Left lung (tissue), 10 donors: ENCODE data around the gene ATP6V0E2. TPM values are rescaled to one million over a fixed set of nuclear protein-coding genes. Genes with fewer than 3 reads are reported as not detected.

Experiments used
- ATAC-seq: fragments of 200-7000 bp; cut with Tn5 transposase; one replicate; pipeline ENCODE4 v1.9.1; 2020; ENCODE audit warnings: moderate library complexity
- DNase-seq, 4 donors: peaks; one replicate each; pipeline ENCODE4 v3.0.0-alpha.2; 2013 to 2020
- H3K27ac ChIP-seq, 2 donors: fragments of 200-600 bp; sonication (generic) in 1 of 2; one replicate each; pipeline versions ENCODE4 v1.5.0 to v1.8.0; 2020 to 2021
- H3K27me3 ChIP-seq, 2 donors: fragments of 200-600 bp; sonication (generic) in 1 of 2; one replicate each; pipeline versions ENCODE4 v1.5.0 to v1.8.0; 2020 to 2021
- H3K36me3 ChIP-seq, 2 donors: fragments of 200-600 bp; sonication (generic) in 1 of 2; one replicate each; pipeline versions ENCODE4 v1.5.0 to v1.8.0; 2020 to 2021
- H3K4me1 ChIP-seq, 2 donors: fragments of 200-600 bp; one replicate each; pipeline ENCODE4 v1.8.0; 2021
- H3K4me3 ChIP-seq, 2 donors: fragments of 200-600 bp; sonication (generic) in 1 of 2; one replicate each; pipeline versions ENCODE4 v1.5.0 to v1.8.0; 2020 to 2021; ENCODE audit warnings: mild to moderate bottlenecking in 1 of 2
- H3K9me3 ChIP-seq, 2 donors: fragments of 200-600 bp; sonication (generic) in 1 of 2; one replicate each; pipeline versions ENCODE4 v1.5.0 to v1.8.0; 2020 to 2021
- intact Hi-C, 2 donors: fragments of 100-400 bp; cut with DNase I; formaldehyde crosslinking; loops; one replicate each; pipeline versions ENCODE4 v1.11.2 to v1.14.2; 2022
- polyA plus RNA-seq, 6 donors: library from polyadenylated mRNA; unstranded; fragments of 120-200 nt; gene quantifications; one replicate each; pipeline ENCODE4 v1.2.1, GENCODE V29; 2013; ENCODE audit not compliant: insufficient read length in 6 of 6
- total RNA-seq, 2 donors: library from RNA; stranded (reverse); fragmentation: NEBNext Ultra II Directional; extraction: Animal tissue kit (Norgen Biotek cat#: 25700); gene quantifications; one replicate each; pipeline ENCODE4 v1.2.1, GENCODE V29; 2021
- TF ChIP-seq, protein P1 (sequence below), 2 donors: fragments of 200-600 bp; sonication (generic) in 1 of 2; IDR thresholded peaks; one replicate each; pipeline versions ENCODE4 v1.5.0 to v1.8.0; 2021; ENCODE audit warnings: antibody characterized with exemption in 2 of 2
- donor health status: DM: no; HTN: yes; CAD: no.
- donor health status: DM: no; HTN: no; CAD: no.

The ATP6V0E2 gene
- total and polyA plus RNA-seq, 8 donors = 14.0 to 30.5 (median 16.9) TPM

DNA sequence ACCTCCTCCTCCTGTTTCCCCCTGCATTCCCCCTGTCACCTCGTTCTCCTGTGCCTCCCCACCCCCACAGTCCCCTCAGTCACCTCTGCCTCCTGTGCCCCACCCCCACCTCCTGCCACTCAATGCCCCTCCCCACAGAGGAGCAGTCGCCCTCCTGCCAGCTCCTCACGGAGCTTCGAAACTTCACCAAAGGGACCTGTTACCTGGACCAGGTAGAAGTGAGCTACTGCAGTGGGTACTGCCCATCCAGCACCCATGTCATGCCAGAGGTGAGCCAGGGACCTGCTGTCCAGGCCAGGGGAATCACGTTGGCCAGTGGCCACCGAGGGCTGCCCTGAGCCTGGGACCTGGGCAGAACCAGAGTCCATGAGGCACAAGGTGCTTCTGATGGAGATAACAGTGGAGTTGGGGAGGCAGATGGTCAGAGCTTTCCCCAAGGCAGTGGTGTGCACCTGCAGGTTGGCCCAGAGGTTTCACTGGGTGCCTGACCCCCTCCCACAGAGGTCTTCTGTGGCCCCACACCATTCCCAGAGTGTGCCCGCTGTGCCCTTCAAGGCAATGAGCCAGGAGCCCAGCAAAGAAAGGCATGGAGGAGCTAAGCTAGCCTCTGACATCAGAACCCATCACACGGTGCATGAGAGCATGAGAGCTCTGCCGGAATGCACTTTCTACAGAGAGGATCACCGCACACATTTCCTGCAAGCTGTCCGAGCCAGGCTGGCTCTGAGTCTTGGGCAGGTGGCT, 42.6 kb upstream of the ATP6V0E2 start:
- Histone ChIP-seq H3K27ac (no peak overlapping the region), H3K27me3 (no peaks in the 10 kb centered on the region), H3K36me3 (no peaks in the 10 kb centered on the region), H3K4me3 (no peak overlapping the region), H3K4me1 (no peaks in the 10 kb centered on the region), H3K9me3 (no peaks in the 10 kb centered on the region)
- intact Hi-C loops = no loop called here
- ATAC-seq (no peak), DNase-seq (peak in 1 of 4 donors; percentile 22)
- TF ChIP-seq, protein P1, sequence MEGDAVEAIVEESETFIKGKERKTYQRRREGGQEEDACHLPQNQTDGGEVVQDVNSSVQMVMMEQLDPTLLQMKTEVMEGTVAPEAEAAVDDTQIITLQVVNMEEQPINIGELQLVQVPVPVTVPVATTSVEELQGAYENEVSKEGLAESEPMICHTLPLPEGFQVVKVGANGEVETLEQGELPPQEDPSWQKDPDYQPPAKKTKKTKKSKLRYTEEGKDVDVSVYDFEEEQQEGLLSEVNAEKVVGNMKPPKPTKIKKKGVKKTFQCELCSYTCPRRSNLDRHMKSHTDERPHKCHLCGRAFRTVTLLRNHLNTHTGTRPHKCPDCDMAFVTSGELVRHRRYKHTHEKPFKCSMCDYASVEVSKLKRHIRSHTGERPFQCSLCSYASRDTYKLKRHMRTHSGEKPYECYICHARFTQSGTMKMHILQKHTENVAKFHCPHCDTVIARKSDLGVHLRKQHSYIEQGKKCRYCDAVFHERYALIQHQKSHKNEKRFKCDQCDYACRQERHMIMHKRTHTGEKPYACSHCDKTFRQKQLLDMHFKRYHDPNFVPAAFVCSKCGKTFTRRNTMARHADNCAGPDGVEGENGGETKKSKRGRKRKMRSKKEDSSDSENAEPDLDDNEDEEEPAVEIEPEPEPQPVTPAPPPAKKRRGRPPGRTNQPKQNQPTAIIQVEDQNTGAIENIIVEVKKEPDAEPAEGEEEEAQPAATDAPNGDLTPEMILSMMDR (IDR thresholded peaks at IDR 0.05) = no peak

GRCh38 chr7:149831741-149832219, 42.0 kb upstream of the ATP6V0E2 start:
- no peak overlapping the region for H3K4me3 ChIP-seq
- TF ChIP-seq, protein P1 (IDR thresholded peaks at IDR 0.05) = no peak
- H3K36me3 ChIP-seq = no peaks in the 10 kb centered on the region
- no peaks in the 10 kb centered on the region for H3K27me3 ChIP-seq
- DNase-seq (no peak), ATAC-seq (no peak)
- no peaks in the 10 kb centered on the region for H3K9me3 ChIP-seq
- intact Hi-C loops = no loop called here
- no peaks in the 10 kb centered on the region for H3K4me1 ChIP-seq
- H3K27ac ChIP-seq = no peak overlapping the region

GRCh38 chr7:149832332-149833041, 41.3 kb upstream of the ATP6V0E2 start:
- no peaks in the 10 kb centered on the region for H3K27me3 ChIP-seq
- intact Hi-C loops = no loop called here
- H3K36me3 ChIP-seq = no peaks in the 10 kb centered on the region
- no peak overlapping the region for H3K27ac ChIP-seq
- H3K4me3 ChIP-seq = no peak overlapping the region
- H3K4me1 ChIP-seq = peaks cover 0 to 2% of the 10 kb centered on the region in 2 donors
- TF ChIP-seq, protein P1 (IDR thresholded peaks at IDR 0.05) = no peak
- H3K9me3 ChIP-seq = no peaks in the 10 kb centered on the region
- DNase-seq = peak in 1 of 4 donors; percentile 25
- no peak for ATAC-seq

GRCh38 chr7:149833495-149834130, 40.2 kb upstream of the ATP6V0E2 start:
- intact Hi-C loops = no loop called here
- no peaks in the 10 kb centered on the region for H3K27me3 ChIP-seq
- ATAC-seq (no peak), DNase-seq (no peak)
- H3K4me1 ChIP-seq = peaks cover 0 to 8% of the 10 kb centered on the region in 2 donors
- H3K27ac ChIP-seq = no peak overlapping the region
- H3K4me3 ChIP-seq = no peak overlapping the region
- no peaks in the 10 kb centered on the region for H3K36me3 ChIP-seq
- no peaks in the 10 kb centered on the region for H3K9me3 ChIP-seq
- TF ChIP-seq, protein P1 (IDR thresholded peaks at IDR 0.05) = no peak

GRCh38 chr7:149834601-149835000, 39.2 kb upstream of the ATP6V0E2 start:
- TF ChIP-seq, protein P1 (IDR thresholded peaks at IDR 0.05) = no peak
- intact Hi-C loops = no loop called here
- no peak overlapping the region for H3K27ac ChIP-seq
- DNase-seq (no peak), ATAC-seq (no peak)
- H3K4me3 ChIP-seq = no peak overlapping the region
- H3K36me3 ChIP-seq = no peaks in the 10 kb centered on the region
- no peaks in the 10 kb centered on the region for H3K9me3 ChIP-seq
- no peaks in the 10 kb centered on the region for H3K27me3 ChIP-seq
- H3K4me1 ChIP-seq = peaks cover 7 to 18% of the 10 kb centered on the region in 2 donors
